ENCODE results near the gene KL. TPM values are rescaled to one million over a fixed set of nuclear protein-coding genes. Genes with fewer than 3 reads are reported as not detected.

KL gene
- 1 to 10 TPM in 1 of 3 donors, not detected in 2; 1.8 TPM for polyA plus RNA-seq

DNA sequence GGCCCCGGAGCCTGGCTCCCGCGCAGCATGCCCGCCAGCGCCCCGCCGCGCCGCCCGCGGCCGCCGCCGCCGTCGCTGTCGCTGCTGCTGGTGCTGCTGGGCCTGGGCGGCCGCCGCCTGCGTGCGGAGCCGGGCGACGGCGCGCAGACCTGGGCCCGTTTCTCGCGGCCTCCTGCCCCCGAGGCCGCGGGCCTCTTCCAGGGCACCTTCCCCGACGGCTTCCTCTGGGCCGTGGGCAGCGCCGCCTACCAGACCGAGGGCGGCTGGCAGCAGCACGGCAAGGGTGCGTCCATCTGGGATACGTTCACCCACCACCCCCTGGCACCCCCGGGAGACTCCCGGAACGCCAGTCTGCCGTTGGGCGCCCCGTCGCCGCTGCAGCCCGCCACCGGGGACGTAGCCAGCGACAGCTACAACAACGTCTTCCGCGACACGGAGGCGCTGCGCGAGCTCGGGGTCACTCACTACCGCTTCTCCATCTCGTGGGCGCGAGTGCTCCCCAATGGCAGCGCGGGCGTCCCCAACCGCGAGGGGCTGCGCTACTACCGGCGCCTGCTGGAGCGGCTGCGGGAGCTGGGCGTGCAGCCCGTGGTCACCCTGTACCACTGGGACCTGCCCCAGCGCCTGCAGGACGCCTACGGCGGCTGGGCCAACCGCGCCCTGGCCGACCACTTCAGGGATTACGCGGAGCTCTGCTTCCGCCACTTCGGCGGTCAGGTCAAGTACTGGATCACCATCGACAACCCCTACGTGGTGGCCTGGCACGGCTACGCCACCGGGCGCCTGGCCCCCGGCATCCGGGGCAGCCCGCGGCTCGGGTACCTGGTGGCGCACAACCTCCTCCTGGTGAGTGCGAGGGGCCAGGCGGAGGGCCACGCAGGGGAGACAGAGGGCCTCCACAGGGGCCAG lies at the start of gene KL:
Gene KL (plus strand): TSS at position 10 of the 909 bp plus-strand sequence. CDS start 18 bp downstream, at position 28.
- H3K27me3 Mint-ChIP-seq (ENCODE audit: low read depth in 3 of 3): peaks cover 16 to 50% (median 20%) of the 10 kb centered on the region in 3 donors
- H3K9me3 Mint-ChIP-seq: peaks cover 0 to 6% (median 0%) of the 10 kb centered on the region in 6 donors
- peaks cover 0 to 3% (median 0%) of the 10 kb centered on the region in 3 donors for H3K36me3 Mint-ChIP-seq
- DNase-seq: peak in 1 of 3 donors; percentile 4
- H3K4me3 Mint-ChIP-seq: peak within 1 kb of the TSS in 4 of 5 donors; percentile 9 to 69 (median 56)
- H3K4me1 Mint-ChIP-seq: peaks cover 5 to 16% of the 10 kb centered on the region in 2 donors
- no peak within 1 kb of the TSS for H3K27ac Mint-ChIP-seq

DNA sequence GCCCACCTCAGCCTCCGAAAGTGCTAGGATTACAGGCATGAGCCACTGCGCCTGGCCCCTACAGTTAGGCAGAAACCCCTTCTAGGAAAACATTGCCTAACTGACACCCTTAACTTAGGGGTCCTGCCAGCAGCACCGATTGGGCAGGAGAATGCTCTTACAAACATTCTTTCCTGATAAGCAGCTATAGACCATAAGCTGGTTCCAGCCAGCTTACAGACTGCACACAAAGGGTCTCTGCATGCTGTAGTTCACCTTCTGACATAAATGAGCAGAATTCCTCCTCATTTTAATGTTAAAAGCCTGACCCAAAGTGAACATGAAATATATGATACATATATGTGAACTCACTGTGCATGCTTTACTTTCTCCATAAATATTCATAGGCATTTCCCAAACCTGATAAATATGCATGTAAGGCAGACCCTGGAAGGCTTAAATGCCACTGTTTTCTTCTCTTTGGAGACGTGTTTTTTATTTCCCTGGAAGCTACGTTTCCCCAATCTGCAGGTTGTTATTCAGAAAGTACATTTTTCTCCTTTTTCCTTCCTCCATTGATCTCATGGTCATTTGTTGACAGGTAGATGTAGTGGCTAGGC lies 48.5 kb upstream of the KL start:
- no peak overlapping the region for H3K4me3 Mint-ChIP-seq
- H3K27me3 Mint-ChIP-seq (ENCODE audit: low read depth in 3 of 3): no peaks in the 10 kb centered on the region
- H3K4me1 Mint-ChIP-seq: no peaks in the 10 kb centered on the region
- H3K36me3 Mint-ChIP-seq: no peaks in the 10 kb centered on the region
- H3K9me3 Mint-ChIP-seq: peaks cover 0 to 4% (median 0%) of the 10 kb centered on the region in 6 donors
- H3K27ac Mint-ChIP-seq: no peak overlapping the region
- no peak for DNase-seq

DNA sequence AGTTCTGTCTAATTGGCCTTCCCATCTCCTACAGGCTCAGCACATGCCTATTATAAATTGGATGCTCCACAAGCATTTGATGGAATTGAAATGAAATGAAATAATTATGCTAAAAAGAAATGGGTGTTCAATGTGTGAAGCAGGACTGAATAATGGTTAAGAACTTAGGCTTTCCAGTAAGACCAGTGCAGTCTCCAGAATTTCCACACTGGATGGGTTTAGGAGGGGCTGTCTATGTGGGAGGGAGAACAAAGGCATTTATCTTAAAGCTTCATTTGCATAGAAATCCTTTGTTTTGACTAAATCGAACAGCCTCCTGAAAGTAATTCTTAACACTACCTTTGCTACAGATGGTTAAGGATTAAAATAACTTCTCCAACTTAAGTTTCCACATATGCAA lies 47.9 kb upstream of the KL start:
- H3K27ac Mint-ChIP-seq: no peak overlapping the region
- H3K27me3 Mint-ChIP-seq (ENCODE audit: low read depth in 3 of 3): no peaks in the 10 kb centered on the region
- no peak overlapping the region for H3K4me3 Mint-ChIP-seq
- H3K36me3 Mint-ChIP-seq: no peaks in the 10 kb centered on the region
- no peak for DNase-seq
- no peaks in the 10 kb centered on the region for H3K9me3 Mint-ChIP-seq
- H3K4me1 Mint-ChIP-seq: no peaks in the 10 kb centered on the region

DNA sequence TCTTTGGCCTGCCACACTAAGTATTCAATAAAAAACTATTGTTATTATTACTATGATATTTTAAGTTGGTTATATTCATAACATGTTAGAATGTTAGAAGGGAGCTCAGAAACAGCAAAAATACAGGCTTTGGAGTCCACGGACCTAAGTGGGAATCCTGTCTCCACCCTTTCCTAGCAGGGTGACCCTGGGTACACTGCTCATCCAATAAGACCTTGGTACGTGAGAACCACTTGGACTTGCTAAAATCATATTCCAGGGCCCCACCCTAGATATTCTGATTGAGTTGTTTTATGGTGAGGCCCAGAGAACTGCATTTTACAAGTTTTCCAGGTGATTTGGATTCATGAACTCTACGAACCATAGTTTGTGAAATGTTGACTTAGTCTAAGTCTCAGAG lies 47.4 kb upstream of the KL start:
- H3K27me3 Mint-ChIP-seq (ENCODE audit: low read depth in 3 of 3): no peaks in the 10 kb centered on the region
- no peaks in the 10 kb centered on the region for H3K4me1 Mint-ChIP-seq
- H3K9me3 Mint-ChIP-seq: no peaks in the 10 kb centered on the region
- no peak for DNase-seq
- H3K4me3 Mint-ChIP-seq: no peak overlapping the region
- H3K27ac Mint-ChIP-seq: no peak overlapping the region
- no peaks in the 10 kb centered on the region for H3K36me3 Mint-ChIP-seq

DNA sequence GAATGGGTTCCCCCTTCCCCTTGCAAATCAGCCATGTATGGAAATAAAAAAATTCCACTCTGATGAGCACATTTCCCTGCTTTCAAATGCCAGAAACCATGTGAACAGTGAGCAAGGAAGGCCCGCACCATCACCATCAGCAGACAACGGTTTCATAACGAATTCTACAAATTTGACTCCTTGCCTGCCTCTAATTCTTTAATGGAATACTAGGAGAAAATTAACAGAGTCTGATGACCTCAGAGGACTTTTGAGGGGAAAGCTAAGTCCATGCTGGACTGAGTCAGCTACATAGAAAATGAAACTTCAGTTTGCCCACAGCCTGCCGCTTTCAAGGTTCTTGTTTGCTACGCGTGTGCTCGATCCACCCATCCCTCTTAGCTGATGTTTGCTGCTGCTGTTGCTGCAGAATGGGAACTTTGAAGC lies 46.7 kb upstream of the KL start:
- DNase-seq: no peak
- H3K27ac Mint-ChIP-seq: no peak overlapping the region
- no peak overlapping the region for H3K4me3 Mint-ChIP-seq
- no peaks in the 10 kb centered on the region for H3K4me1 Mint-ChIP-seq
- no peaks in the 10 kb centered on the region for H3K36me3 Mint-ChIP-seq
- no peaks in the 10 kb centered on the region for H3K9me3 Mint-ChIP-seq
- H3K27me3 Mint-ChIP-seq (ENCODE audit: low read depth in 3 of 3): no peaks in the 10 kb centered on the region

DNA sequence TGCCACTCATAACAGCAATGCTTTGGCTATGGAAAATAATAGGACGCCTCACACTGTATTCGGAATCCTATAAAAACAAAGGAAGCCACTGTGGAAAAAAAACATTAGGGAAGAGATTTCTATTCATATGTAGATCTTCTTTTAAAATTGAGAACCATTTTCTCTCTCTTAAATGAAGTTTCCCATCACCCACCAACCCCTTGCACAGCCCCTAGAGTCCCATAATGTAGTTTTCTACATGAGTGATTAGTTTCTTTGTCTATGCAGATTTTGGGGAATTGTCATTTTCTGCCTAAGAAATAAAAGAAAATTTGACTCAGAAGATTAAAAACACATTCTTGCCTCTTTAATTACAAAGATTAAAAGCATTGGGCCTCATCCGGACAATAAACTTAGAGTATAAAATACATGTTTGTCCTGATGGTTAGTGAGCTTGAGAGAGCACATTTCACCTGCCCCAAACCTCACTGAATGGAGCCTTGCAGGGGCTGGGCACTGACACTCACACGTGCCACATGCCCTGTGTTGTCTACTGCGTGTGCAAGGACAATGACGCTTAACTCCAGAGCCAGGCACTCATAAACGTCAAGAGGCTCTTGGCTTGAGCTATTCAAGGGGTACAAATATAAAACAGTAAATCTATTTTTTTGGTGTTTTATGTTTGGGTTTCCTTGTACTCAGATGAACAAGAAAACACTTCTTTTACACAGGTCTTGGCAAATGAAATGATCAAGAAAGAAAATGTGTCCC lies 40.0 kb upstream of the KL start:
- H3K4me1 Mint-ChIP-seq: no peaks in the 10 kb centered on the region
- no peak overlapping the region for H3K27ac Mint-ChIP-seq
- DNase-seq: no peak
- no peaks in the 10 kb centered on the region for H3K9me3 Mint-ChIP-seq
- H3K4me3 Mint-ChIP-seq: no peak overlapping the region
- H3K36me3 Mint-ChIP-seq: no peaks in the 10 kb centered on the region
- peaks cover 2 to 6% (median 3%) of the 10 kb centered on the region in 3 donors for H3K27me3 Mint-ChIP-seq (ENCODE audit: low read depth in 3 of 3)

DNA sequence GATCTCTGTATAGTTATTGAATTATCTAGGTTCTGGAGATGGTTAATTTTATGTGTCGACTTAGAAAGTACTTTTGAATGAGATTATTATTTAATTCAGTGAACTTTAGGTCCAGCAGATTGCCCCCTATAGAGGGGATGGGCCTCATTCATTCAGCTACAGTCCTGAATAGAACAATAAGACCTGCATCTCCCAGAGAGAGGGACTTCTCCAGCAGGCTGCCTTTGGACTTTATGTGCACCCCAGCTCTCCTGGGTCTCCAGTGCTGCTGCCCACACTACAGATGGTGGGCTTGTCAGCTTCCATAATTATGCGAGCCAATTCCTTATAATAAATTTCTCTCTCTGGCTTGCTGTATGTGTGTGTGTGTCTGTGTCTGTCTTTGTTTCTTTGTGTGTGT lies 39.3 kb upstream of the KL start:
- Mint-ChIP-seq H3K27me3 (ENCODE audit: low read depth in 3 of 3) (peaks cover 2 to 6% (median 3%) of the 10 kb centered on the region in 3 donors), H3K4me3 (no peak overlapping the region), H3K36me3 (no peaks in the 10 kb centered on the region), H3K27ac (no peak overlapping the region), H3K9me3 (no peaks in the 10 kb centered on the region), H3K4me1 (no peaks in the 10 kb centered on the region)
- no peak for DNase-seq

DNA sequence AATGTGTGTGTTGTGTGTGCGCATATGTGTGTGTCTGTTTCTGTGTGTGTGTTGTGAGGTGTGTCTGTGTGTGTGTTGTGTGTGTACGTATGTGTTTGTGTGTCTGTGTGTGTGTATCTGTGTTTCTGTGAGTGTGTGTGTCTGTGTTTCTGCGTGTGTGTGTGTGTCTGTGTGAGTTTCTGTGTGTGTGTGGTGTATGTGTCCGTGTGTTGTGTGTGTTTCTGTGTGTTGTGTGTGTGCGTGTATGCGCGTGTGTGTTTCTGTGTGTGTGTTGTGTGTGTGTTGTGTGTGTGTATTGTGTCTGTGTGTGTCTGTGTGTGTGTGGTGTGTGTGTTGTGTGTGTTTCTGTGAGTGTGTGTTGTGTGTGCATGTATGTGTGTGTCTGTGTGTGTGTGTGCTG lies 38.9 kb upstream of the KL start:
- H3K4me3 Mint-ChIP-seq: no peak overlapping the region
- peaks cover 2 to 6% (median 3%) of the 10 kb centered on the region in 3 donors for H3K27me3 Mint-ChIP-seq (ENCODE audit: low read depth in 3 of 3)
- no peaks in the 10 kb centered on the region for H3K36me3 Mint-ChIP-seq
- H3K9me3 Mint-ChIP-seq: no peaks in the 10 kb centered on the region
- DNase-seq: no peak
- no peaks in the 10 kb centered on the region for H3K4me1 Mint-ChIP-seq
- H3K27ac Mint-ChIP-seq: no peak overlapping the region

DNA sequence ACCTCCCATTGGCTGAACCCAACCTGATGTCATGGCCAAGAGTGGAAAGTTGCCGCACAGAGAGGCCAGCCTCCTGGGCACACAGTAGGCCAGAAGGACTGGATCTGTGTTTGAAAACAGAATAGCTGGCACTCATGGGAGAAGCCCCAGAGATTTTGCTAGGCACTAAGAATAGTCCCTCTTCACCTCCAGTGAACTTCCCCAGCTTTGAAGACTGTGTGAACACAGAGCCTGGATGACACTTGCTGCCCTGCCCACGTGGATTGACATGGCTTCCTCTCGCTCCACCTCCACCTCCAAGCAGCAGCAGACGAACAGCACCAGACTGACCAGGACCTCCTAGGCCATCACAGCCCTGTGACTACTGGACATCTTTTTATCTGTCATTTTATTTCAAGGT lies 37.9 kb upstream of the KL start:
- Mint-ChIP-seq H3K27ac (no peak overlapping the region), H3K9me3 (no peaks in the 10 kb centered on the region), H3K27me3 (ENCODE audit: low read depth in 3 of 3) (peaks cover 2 to 6% (median 3%) of the 10 kb centered on the region in 3 donors), H3K4me3 (no peak overlapping the region), H3K4me1 (no peaks in the 10 kb centered on the region), H3K36me3 (no peaks in the 10 kb centered on the region)
- DNase-seq: no peak

DNA sequence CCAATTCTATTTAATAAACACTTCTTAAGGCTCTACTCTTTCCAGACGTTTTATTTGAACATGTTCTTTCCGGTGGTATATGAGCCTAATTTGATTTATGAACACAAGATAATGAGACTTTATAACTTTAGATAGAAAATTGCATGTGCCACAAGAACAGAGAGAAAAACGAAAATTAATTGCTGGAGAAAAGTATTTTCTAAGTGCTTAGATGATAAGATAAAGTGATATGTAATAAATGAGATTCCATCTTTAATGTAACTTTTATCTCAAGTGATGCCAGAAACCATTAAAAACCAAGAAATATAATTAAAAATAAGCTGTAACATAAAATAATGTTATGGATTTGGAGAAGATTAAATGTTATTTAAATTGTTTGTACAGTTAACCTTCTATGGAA lies 33.2 kb upstream of the KL start:
- Mint-ChIP-seq H3K4me3 (no peak overlapping the region), H3K36me3 (no peaks in the 10 kb centered on the region), H3K4me1 (no peaks in the 10 kb centered on the region), H3K9me3 (peaks cover 0 to 3% (median 0%) of the 10 kb centered on the region in 6 donors), H3K27me3 (ENCODE audit: low read depth in 3 of 3) (peaks cover 2 to 8% (median 6%) of the 10 kb centered on the region in 3 donors), H3K27ac (no peak overlapping the region)
- DNase-seq: no peak

DNA sequence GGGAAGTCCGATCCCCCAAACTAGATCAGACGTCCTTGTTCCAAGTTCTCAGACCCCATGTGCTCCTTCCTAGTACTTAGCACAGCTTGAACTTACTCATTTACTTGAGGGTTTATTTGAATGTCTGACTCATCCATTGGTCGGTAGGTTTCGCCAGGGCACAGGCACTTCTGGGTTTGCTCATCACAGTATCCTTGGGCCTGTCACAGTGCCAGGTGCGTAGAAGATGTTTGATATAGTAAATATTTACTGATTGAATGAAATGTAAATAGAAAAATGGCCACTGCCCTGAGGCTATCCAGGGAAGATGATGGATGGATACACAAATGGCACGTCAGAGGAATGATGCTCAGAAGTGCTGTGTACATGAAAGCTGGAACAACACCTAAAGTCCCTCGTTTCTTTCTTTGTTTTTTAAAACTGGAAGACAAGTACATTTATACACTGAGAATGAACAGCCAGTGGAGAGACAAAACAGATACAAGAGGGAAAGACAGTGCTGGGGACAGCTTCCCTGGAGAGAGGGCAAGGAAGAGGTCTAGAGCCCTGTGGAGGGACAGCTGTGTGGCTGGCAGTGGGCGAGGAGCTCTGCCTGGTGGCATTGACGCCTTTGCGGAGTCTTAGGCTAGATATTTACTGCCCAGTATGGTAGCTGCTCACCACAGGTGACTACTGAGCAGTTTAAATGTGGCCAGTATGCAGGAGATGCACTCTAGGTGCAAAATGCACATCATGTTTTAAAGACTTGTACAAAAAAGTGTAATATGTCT lies 31.2 kb upstream of the KL start:
- H3K27me3 Mint-ChIP-seq (ENCODE audit: low read depth in 3 of 3): peaks cover 1 to 6% (median 3%) of the 10 kb centered on the region in 3 donors
- no peak overlapping the region for H3K4me3 Mint-ChIP-seq
- H3K9me3 Mint-ChIP-seq: peaks cover 0 to 3% (median 0%) of the 10 kb centered on the region in 6 donors
- no peak for DNase-seq
- H3K27ac Mint-ChIP-seq: no peak overlapping the region
- H3K36me3 Mint-ChIP-seq: no peaks in the 10 kb centered on the region
- H3K4me1 Mint-ChIP-seq: peaks cover 0 to 3% of the 10 kb centered on the region in 2 donors

DNA sequence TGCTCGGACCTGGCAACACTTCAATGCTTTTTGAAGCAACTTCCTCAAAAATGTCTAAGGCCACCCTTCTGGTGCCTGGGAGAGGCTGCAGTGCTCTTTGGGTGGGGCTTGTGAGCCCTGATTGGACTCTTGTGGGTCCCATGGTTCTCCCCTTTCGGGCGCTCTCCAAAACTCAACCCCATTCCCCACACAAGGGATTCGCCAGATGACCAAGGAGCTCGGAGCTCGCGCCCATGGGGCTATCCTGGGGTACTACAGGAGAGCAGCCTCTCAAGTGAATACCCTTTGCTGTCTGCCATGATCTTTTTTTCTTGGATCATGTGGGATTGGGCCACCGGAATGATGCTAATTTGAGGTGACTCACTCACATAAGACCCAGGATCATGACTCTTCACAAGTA lies 29.7 kb upstream of the KL start:
- Mint-ChIP-seq H3K9me3 (peaks cover 0 to 7% (median 0%) of the 10 kb centered on the region in 6 donors), H3K4me1 (peaks cover 0 to 3% of the 10 kb centered on the region in 2 donors), H3K27me3 (ENCODE audit: low read depth in 3 of 3) (peaks cover 1 to 13% (median 4%) of the 10 kb centered on the region in 3 donors), H3K36me3 (no peaks in the 10 kb centered on the region), H3K4me3 (no peak overlapping the region), H3K27ac (no peak overlapping the region)
- no peak for DNase-seq

DNA sequence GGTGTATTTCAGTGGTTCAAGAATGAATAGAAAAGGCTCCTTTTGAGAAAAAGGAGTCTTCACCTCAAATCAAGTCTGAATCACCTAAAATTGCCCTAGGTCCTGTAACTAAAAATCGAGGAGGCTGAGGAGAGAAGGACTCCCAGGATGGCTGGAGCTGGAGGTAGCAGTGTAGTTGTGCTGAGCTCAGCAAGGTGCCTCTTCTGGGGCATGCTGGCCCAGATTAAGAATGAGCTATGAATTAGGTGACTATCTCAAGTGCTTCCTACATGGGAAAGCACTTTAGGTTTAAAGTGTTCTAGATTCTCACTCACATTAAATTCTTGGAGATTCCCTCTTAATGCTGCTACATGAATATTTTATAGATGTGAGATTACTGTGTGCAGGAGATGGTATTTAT lies 28.8 kb upstream of the KL start:
- Mint-ChIP-seq H3K27me3 (ENCODE audit: low read depth in 3 of 3) (peaks cover 1 to 14% (median 4%) of the 10 kb centered on the region in 3 donors), H3K27ac (no peak overlapping the region), H3K9me3 (peaks cover 0 to 7% (median 0%) of the 10 kb centered on the region in 6 donors), H3K4me1 (peaks cover 0 to 3% of the 10 kb centered on the region in 2 donors), H3K4me3 (no peak overlapping the region), H3K36me3 (no peaks in the 10 kb centered on the region)
- DNase-seq: no peak

Measured in immature natural killer cell (primary cell).